Neutrophil (primary cell): Measurements from ENCODE around the gene SLC2A6.

Source experiments
- H3K27ac ChIP-seq: fragments of 200-600 bp; sonication (generic); 2 replicates; pipeline ENCODE4 v1.5.1; 2016; ENCODE audit warnings: mild to moderate bottlenecking, moderate library complexity
- H3K27me3 ChIP-seq: fragments of 200-600 bp; sonication (generic); 2 replicates; pipeline ENCODE4 v1.6.0; 2016; ENCODE audit warnings: mild to moderate bottlenecking
- H3K36me3 ChIP-seq: fragments of 200-600 bp; sonication (generic); 2 replicates; pipeline ENCODE4 v1.5.1; 2017
- H3K4me1 ChIP-seq, 2 experiments: fragments of 200-600 bp in 1 of 2; sonication (generic) in 1 of 2; 1 replicate in 1 of 2; 2 replicates in 1 of 2; pipeline versions ENCODE4 v1.5.1 to v1.6.1; 2013 to 2016; ENCODE audit warnings: low read depth in 1 of 2, low read length in 1 of 2, mild to moderate bottlenecking in 1 of 2, moderate library complexity in 1 of 2; ENCODE audit not compliant: control insufficient read depth in 1 of 2, insufficient read depth in 1 of 2
- H3K4me3 ChIP-seq, 2 experiments: fragments of 200-600 bp in 1 of 2; sonication (generic) in 1 of 2; 1 replicate in 1 of 2; 2 replicates in 1 of 2; pipeline ENCODE4 v1.5.1; 2013 to 2016; ENCODE audit warnings: low read depth in 1 of 2, low read length in 1 of 2, mild to moderate bottlenecking in 1 of 2, moderate library complexity in 1 of 2
- H3K9me3 ChIP-seq: fragments of 200-600 bp; sonication (generic); 2 replicates; pipeline ENCODE4 v1.5.1; 2016
- TF ChIP-seq, protein P1 (sequence below): fragments of 200-600 bp; sonication (generic); IDR thresholded peaks from 2 replicates; pipeline ENCODE4 v1.5.1; 2016; ENCODE audit warnings: antibody characterized with exemption

Gene SLC2A6

DNA sequence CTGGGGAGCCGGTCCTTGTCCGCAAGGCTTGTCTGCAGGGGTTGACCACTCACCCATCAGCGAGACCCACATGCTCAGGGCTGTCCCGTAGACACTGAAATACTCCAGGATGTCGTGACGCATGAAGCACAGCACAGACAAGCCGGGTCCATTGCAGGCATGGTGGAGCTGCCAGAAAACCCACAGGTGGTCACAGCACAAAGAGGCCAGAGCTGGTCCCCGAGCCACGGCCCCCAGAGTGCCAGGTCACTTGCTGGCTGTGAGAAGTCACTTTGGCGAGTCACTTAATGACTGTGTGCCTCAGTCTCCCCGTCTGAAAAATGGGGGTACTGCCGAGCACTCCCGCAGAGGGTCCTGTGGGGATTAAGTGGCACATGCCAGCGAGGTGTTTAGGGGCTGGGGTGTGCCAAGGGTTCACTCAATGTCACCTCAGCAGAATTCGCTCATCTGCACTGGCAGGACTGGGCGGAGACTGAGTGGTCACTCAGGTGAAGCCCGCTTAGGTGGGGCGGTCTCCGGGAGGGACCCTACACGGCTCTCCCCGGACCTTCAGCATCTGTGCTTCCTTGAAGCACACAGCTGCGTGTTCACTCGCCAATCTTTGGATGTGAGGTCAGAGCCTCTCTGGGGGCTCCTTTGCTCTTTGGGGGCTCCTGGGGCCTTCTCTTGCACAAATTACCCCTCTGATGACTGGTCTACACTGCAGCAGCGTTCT, 41.4 kb upstream of the SLC2A6 start:
- H3K27ac ChIP-seq, result no peak overlapping the region
- TF ChIP-seq, protein P1, sequence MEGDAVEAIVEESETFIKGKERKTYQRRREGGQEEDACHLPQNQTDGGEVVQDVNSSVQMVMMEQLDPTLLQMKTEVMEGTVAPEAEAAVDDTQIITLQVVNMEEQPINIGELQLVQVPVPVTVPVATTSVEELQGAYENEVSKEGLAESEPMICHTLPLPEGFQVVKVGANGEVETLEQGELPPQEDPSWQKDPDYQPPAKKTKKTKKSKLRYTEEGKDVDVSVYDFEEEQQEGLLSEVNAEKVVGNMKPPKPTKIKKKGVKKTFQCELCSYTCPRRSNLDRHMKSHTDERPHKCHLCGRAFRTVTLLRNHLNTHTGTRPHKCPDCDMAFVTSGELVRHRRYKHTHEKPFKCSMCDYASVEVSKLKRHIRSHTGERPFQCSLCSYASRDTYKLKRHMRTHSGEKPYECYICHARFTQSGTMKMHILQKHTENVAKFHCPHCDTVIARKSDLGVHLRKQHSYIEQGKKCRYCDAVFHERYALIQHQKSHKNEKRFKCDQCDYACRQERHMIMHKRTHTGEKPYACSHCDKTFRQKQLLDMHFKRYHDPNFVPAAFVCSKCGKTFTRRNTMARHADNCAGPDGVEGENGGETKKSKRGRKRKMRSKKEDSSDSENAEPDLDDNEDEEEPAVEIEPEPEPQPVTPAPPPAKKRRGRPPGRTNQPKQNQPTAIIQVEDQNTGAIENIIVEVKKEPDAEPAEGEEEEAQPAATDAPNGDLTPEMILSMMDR, result no peak
- H3K36me3 ChIP-seq, result no peaks in the 10 kb centered on the region
- H3K27me3 ChIP-seq, result no peaks in the 10 kb centered on the region
- no peaks in the 10 kb centered on the region for H3K4me1 ChIP-seq
- no peaks in the 10 kb centered on the region for H3K9me3 ChIP-seq
- H3K4me3 ChIP-seq, result no peak overlapping the region

DNA sequence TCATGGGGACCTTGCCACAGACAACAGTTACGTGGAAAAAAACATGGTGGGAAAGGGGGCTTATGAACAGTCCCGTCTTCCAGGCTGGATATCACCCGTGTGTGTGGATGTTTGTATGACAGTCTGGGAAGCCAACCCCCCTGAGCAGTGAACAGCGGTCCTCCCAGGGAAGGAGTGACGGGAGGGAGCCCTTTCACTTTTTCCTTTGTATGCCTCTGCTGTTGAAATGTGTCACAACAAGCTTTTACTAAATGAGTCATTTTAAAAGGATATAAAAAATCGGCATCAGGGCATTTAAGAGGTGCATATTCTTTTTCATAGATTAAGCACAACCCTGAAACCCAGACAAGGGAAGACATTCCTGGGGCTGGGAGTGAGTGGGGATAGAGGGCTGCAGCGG, 40.8 kb upstream of the SLC2A6 start:
- H3K9me3 ChIP-seq, result no peaks in the 10 kb centered on the region
- no peaks in the 10 kb centered on the region for H3K27me3 ChIP-seq
- no peaks in the 10 kb centered on the region for H3K36me3 ChIP-seq
- no peaks in the 10 kb centered on the region for H3K4me1 ChIP-seq
- no peak overlapping the region for H3K27ac ChIP-seq
- no peak overlapping the region for H3K4me3 ChIP-seq
- TF ChIP-seq, protein P1, result no peak

DNA sequence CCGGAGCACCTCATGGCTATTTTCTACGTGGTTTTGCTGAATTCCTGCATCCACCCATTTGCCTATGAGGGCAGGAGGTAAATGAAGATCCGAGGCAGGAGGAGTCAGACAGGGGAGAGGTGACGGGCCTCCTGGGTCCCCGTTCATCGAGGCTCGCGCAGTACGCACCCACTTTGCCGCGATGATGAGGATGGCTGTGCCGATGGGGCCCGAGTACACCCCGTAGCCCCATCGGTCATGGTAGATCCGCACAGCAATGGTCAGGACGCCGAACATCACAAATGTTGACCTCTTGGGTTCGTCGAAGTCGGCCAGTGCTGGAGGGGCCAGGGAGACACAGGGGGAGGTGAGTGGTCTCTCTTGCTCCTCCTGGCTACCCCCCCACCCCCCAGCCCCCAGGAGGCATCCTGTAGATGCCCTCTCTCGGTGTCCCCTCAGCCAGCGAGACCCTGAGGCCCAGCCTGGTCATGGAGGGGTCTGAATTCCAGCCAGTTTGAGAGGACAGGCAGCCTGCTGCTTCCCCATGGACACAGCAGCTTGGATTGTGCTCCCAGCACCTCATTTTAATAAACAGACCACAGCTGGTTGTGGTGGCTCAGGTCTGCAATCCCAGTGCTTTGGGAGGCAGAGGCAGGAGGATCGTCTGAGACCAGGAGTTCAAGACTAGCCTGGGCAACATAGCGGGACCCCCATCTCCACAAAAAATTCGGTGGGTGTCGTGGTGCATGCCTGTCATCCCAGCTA, 40.0 kb upstream of the SLC2A6 start:
- TF ChIP-seq, protein P1, result no peak
- Histone ChIP-seq H3K36me3 (no peaks in the 10 kb centered on the region), H3K4me1 (no peaks in the 10 kb centered on the region), H3K9me3 (no peaks in the 10 kb centered on the region), H3K4me3 (no peak overlapping the region), H3K27ac (no peak overlapping the region), H3K27me3 (no peaks in the 10 kb centered on the region)

DNA sequence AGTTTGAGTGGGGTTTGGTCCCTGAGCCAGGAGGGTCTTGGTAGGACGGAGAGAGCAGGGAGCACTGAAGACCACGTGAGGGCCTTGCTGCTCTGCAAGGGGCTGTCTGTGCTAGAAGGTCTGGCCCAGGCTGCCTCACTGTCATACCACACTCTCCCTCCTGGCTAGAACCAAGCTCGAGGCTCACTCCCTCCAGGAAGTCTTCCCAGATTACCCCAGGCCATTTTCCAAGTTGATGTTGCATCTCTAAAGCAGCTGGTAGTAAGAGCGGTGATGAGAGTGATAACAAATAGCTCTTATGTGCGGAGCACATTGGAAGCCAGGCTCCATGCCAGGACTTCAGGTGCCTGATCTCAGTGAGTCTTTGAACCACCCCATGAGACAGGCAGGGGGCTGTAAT, 39.3 kb upstream of the SLC2A6 start:
- Histone ChIP-seq H3K4me3 (no peak overlapping the region), H3K27me3 (no peaks in the 10 kb centered on the region), H3K9me3 (no peaks in the 10 kb centered on the region), H3K36me3 (no peaks in the 10 kb centered on the region), H3K4me1 (no peaks in the 10 kb centered on the region), H3K27ac (no peak overlapping the region)
- TF ChIP-seq, protein P1, result no peak

DNA sequence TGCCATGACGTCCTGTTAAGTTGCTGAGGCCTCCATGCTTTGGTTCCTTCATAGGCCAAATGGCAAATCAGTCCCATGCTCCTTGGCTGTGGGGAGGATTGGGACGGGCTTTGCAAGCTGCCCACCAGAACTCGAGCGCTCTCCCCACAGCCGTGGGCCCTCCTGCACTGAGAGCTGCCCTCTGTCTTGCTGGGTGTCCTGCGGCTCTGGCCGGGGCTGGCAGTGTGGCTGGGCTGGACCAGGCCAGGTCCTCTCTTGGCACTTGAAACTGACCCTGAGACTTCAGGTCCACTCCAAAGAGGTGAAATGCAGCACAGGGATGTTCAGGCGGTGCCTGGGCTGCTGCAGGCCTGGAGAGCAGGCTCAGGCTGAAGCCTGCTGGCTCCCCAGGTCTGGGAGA, 38.8 kb upstream of the SLC2A6 start:
- TF ChIP-seq, protein P1, result no peak
- Histone ChIP-seq H3K4me1 (no peaks in the 10 kb centered on the region), H3K36me3 (no peaks in the 10 kb centered on the region), H3K27ac (no peak overlapping the region), H3K27me3 (no peaks in the 10 kb centered on the region), H3K4me3 (no peak overlapping the region), H3K9me3 (no peaks in the 10 kb centered on the region)
